Trophoblast cell (in vitro differentiated cells and primary cell): ENCODE measurements around the gene AHCYL2.

Experiments
- DNase-seq, 2 donors: peaks; one replicate each; pipeline ENCODE4 v3.0.0-alpha.2; 2016
- H2AFZ ChIP-seq: 2 replicates; pipeline ENCODE4 v1.6.1; 2013; ENCODE audit warnings: low read length, moderate library complexity, mild to moderate bottlenecking; ENCODE audit not compliant: insufficient read depth, poor library complexity
- H2AK5ac ChIP-seq: 2 replicates; pipeline ENCODE4 v1.6.1; 2013; ENCODE audit warnings: mild to moderate bottlenecking, low read length
- H2BK120ac ChIP-seq: 2 replicates; pipeline ENCODE4 v1.6.1; 2013; ENCODE audit warnings: low read length, mild to moderate bottlenecking, moderate library complexity; ENCODE audit not compliant: insufficient read depth, poor library complexity
- H2BK12ac ChIP-seq: 2 replicates; pipeline ENCODE4 v1.6.1; 2013; ENCODE audit warnings: mild to moderate bottlenecking, low read length, moderate library complexity
- H2BK5ac ChIP-seq: 2 replicates; pipeline ENCODE4 v1.6.1; 2013; ENCODE audit warnings: low read length, low read depth, moderate library complexity, mild to moderate bottlenecking; ENCODE audit not compliant: poor library complexity
- H3K14ac ChIP-seq: 2 replicates; pipeline ENCODE4 v1.6.1; 2013; ENCODE audit warnings: mild to moderate bottlenecking, low read length
- H3K18ac ChIP-seq: 2 replicates; pipeline ENCODE4 v1.6.1; 2013; ENCODE audit warnings: mild to moderate bottlenecking, low read length
- H3K23ac ChIP-seq: 2 replicates; pipeline ENCODE4 v1.6.1; 2013; ENCODE audit warnings: low read length
- H3K27ac ChIP-seq: 2 replicates; pipeline ENCODE4 v1.5.1; 2013; ENCODE audit warnings: low read depth, mild to moderate bottlenecking, inconsistent platforms, low read length, moderate library complexity
- H3K27me3 ChIP-seq: 2 replicates; pipeline ENCODE4 v1.6.1; 2013; ENCODE audit warnings: inconsistent platforms, mild to moderate bottlenecking, low read length, moderate library complexity; ENCODE audit not compliant: insufficient read depth
- H3K36me3 ChIP-seq, 2 experiments: 1 replicate in 1 of 2; 2 replicates in 1 of 2; pipeline ENCODE4 v1.6.1; 2013; ENCODE audit warnings: low read length in 2 of 2, mild to moderate bottlenecking in 2 of 2, moderate library complexity in 1 of 2; ENCODE audit not compliant: insufficient read depth in 2 of 2, control insufficient read depth in 1 of 2
- H3K4ac ChIP-seq: 2 replicates; pipeline ENCODE4 v1.6.1; 2013; ENCODE audit warnings: low read depth, mild to moderate bottlenecking, low read length, moderate library complexity
- H3K4me1 ChIP-seq, 2 experiments: 1 replicate in 1 of 2; 2 replicates in 1 of 2; pipeline ENCODE4 v1.6.1; 2013; ENCODE audit warnings: low read length in 2 of 2, mild to moderate bottlenecking in 2 of 2, moderate library complexity in 1 of 2; ENCODE audit not compliant: insufficient read depth in 2 of 2, control insufficient read depth in 1 of 2
- H3K4me2 ChIP-seq: 2 replicates; pipeline ENCODE4 v1.6.1; 2013; ENCODE audit warnings: inconsistent platforms, mild to moderate bottlenecking, low read length, moderate library complexity
- H3K4me3 ChIP-seq: 2 replicates; pipeline ENCODE4 v1.5.1; 2013; ENCODE audit warnings: mild to moderate bottlenecking, low read depth, low read length, inconsistent platforms
- H3K79me1 ChIP-seq: one replicate; pipeline ENCODE4 v1.6.1; 2013; ENCODE audit warnings: low read length
- H3K79me2 ChIP-seq: 2 replicates; pipeline ENCODE4 v1.6.1; 2013; ENCODE audit warnings: low read length, mild to moderate bottlenecking; ENCODE audit not compliant: control insufficient read depth, insufficient read depth, poor library complexity
- H3K9ac ChIP-seq: 2 replicates; pipeline ENCODE4 v1.6.1; 2013; ENCODE audit warnings: mild to moderate bottlenecking, low read length
- H3K9me3 ChIP-seq: 2 replicates; pipeline ENCODE4 v1.6.1; 2013; ENCODE audit warnings: low read depth, mild to moderate bottlenecking, control low read depth, inconsistent platforms, low read length; ENCODE audit not compliant: insufficient read depth
- H4K12ac ChIP-seq: 2 replicates; pipeline ENCODE4 v1.6.1; 2013; ENCODE audit warnings: low read depth, mild to moderate bottlenecking, low read length, moderate library complexity
- H4K8ac ChIP-seq: 2 replicates; pipeline ENCODE4 v1.6.1; 2013; ENCODE audit warnings: low read depth, mild to moderate bottlenecking, low read length, moderate library complexity
- H4K91ac ChIP-seq: one replicate; pipeline ENCODE4 v1.6.1; 2013; ENCODE audit warnings: low read depth, mild to moderate bottlenecking, low read length, moderate library complexity
- WGBS: extraction: QIAGEN DNeasy Blood & Tissue Kit; methylation state at CpG from one replicate; pipeline ENCODE4 v1.1.7; 2013; ENCODE audit warnings: missing lambda C conversion rate; ENCODE audit not compliant: insufficient read length, insufficient coverage; ENCODE audit errors: extremely low coverage; 5-methylcytosine and 5-hydroxymethylcytosine counted together

The AHCYL2 gene

GRCh38 chr7:129417073-129417472 is 192.2 kb downstream of the AHCYL2 start:
- WGBS, result no CpG with 5 or more reads among the region's 5 CpGs
- Histone ChIP-seq H3K4me3 (no peak overlapping the region), H3K79me2 (no peaks in the 10 kb centered on the region), H3K23ac (no peak overlapping the region), H3K4me2 (no peak overlapping the region), H2AK5ac (no peak overlapping the region), H2BK12ac (no peak overlapping the region), H3K4me1 (peaks cover 0 to 2% of the 10 kb centered on the region in 2 experiments), H2AFZ (no peak overlapping the region), H3K18ac (no peak overlapping the region), H4K91ac (no peak overlapping the region), H3K36me3 (no peaks in the 10 kb centered on the region), H3K9ac (no peak overlapping the region), H3K14ac (no peak overlapping the region), H2BK5ac (no peak overlapping the region), H4K8ac (no peak overlapping the region), H3K4ac (no peak overlapping the region), H4K12ac (no peak overlapping the region), H3K27me3 (no peaks in the 10 kb centered on the region), H3K27ac (no peak overlapping the region), H3K9me3 (no peaks in the 10 kb centered on the region), H3K79me1 (no peaks in the 10 kb centered on the region), H2BK120ac (no peak overlapping the region)
- no peak for DNase-seq

GRCh38 chr7:129421717-129422250 is 197.0 kb downstream of the AHCYL2 start:
- no peak for DNase-seq
- Histone ChIP-seq H3K27ac (no peak overlapping the region), H2BK12ac (no peak overlapping the region), H2BK120ac (no peak overlapping the region), H3K14ac (no peak overlapping the region), H2BK5ac (no peak overlapping the region), H3K4me3 (no peak overlapping the region), H3K4ac (no peak overlapping the region), H4K91ac (no peak overlapping the region), H3K27me3 (no peaks in the 10 kb centered on the region), H2AFZ (no peak overlapping the region), H3K9me3 (no peaks in the 10 kb centered on the region), H4K8ac (no peak overlapping the region), H4K12ac (no peak overlapping the region), H3K4me1 (peaks cover 0 to 2% of the 10 kb centered on the region in 2 experiments), H3K4me2 (no peak overlapping the region), H2AK5ac (no peak overlapping the region), H3K23ac (no peak overlapping the region), H3K36me3 (no peaks in the 10 kb centered on the region), H3K18ac (no peak overlapping the region), H3K79me2 (no peaks in the 10 kb centered on the region), H3K79me1 (no peaks in the 10 kb centered on the region), H3K9ac (no peak overlapping the region)
- no CpG with 5 or more reads among the region's 2 CpGs for WGBS

GRCh38 chr7:129422727-129423126 is 197.9 kb downstream of the AHCYL2 start:
- Histone ChIP-seq H3K9me3 (no peaks in the 10 kb centered on the region), H3K4me2 (no peak overlapping the region), H3K18ac (no peak overlapping the region), H3K4ac (no peak overlapping the region), H2BK12ac (no peak overlapping the region), H3K23ac (no peak overlapping the region), H4K91ac (no peak overlapping the region), H2AFZ (no peak overlapping the region), H4K12ac (no peak overlapping the region), H3K27me3 (no peaks in the 10 kb centered on the region), H3K79me1 (peaks cover 1% of the 10 kb centered on the region), H3K4me3 (no peak overlapping the region), H4K8ac (no peak overlapping the region), H3K9ac (no peak overlapping the region), H3K36me3 (no peaks in the 10 kb centered on the region), H2BK120ac (no peak overlapping the region), H3K27ac (no peak overlapping the region), H3K4me1 (peaks cover 4 to 5% of the 10 kb centered on the region in 2 experiments), H2BK5ac (no peak overlapping the region), H3K79me2 (no peaks in the 10 kb centered on the region), H3K14ac (no peak overlapping the region), H2AK5ac (no peak overlapping the region)
- no CpG with 5 or more reads among the region's 4 CpGs for WGBS
- DNase-seq, result no peak

GRCh38 chr7:129423700-129424410 is 199.0 kb downstream of the AHCYL2 start:
- no peak overlapping the region for H2AK5ac ChIP-seq
- H3K9me3 ChIP-seq, result no peaks in the 10 kb centered on the region
- DNase-seq, result peak in 1 of 2 donors; percentile 56
- H4K12ac ChIP-seq, result no peak overlapping the region
- no peaks in the 10 kb centered on the region for H3K36me3 ChIP-seq
- H3K18ac ChIP-seq, result no peak overlapping the region
- H4K8ac ChIP-seq, result no peak overlapping the region
- no peak overlapping the region for H3K27ac ChIP-seq
- no peak overlapping the region for H3K23ac ChIP-seq
- no peak overlapping the region for H3K4ac ChIP-seq
- no peaks in the 10 kb centered on the region for H3K79me2 ChIP-seq
- no peak overlapping the region for H2AFZ ChIP-seq
- H2BK5ac ChIP-seq, result no peak overlapping the region
- H3K14ac ChIP-seq, result no peak overlapping the region
- no peak overlapping the region for H3K4me3 ChIP-seq
- peaks cover 1% of the 10 kb centered on the region for H3K79me1 ChIP-seq
- H2BK120ac ChIP-seq, result no peak overlapping the region
- WGBS, result no CpG with 5 or more reads among the region's 2 CpGs
- no peak overlapping the region for H2BK12ac ChIP-seq
- H3K4me1 ChIP-seq, result peaks cover 4 to 5% of the 10 kb centered on the region in 2 experiments
- H3K9ac ChIP-seq, result no peak overlapping the region
- no peak overlapping the region for H4K91ac ChIP-seq
- no peak overlapping the region for H3K4me2 ChIP-seq
- no peaks in the 10 kb centered on the region for H3K27me3 ChIP-seq
